Adrenal gland (tissue), 12 donors: ENCODE measurements around the gene ENO4. TPM values are rescaled to one million over a fixed set of nuclear protein-coding genes. Genes with fewer than 3 reads are reported as not detected.

Experiments
- DNase-seq, 7 donors: peaks; one replicate each; pipeline ENCODE4 v3.0.0-alpha.2; 2019 to 2020
- H3K27ac ChIP-seq, 5 donors: fragments of 200-600 bp; sonication (generic) in 4 of 5; 1 replicate in 3 of 5; 2 replicates in 2 of 5; pipeline versions ENCODE4 v1.5.1 to v1.8.0; 2016 to 2020; ENCODE audit warnings: mild to moderate bottlenecking in 1 of 5
- H3K27me3 ChIP-seq: fragments of 200-600 bp; 2 replicates; pipeline ENCODE4 v1.8.0; 2021
- H3K36me3 ChIP-seq, 2 donors: fragments of 200-600 bp; replicated peaks in 1 of 2; 1 replicate in 1 of 2; 2 replicates in 1 of 2; pipeline versions ENCODE4 v1.5.1 to v1.8.0; 2018 to 2022
- H3K4me1 ChIP-seq, 2 donors: fragments of 200-600 bp; replicated peaks in 1 of 2; 1 replicate in 1 of 2; 2 replicates in 1 of 2; pipeline versions ENCODE4 v1.5.1 to v1.8.0; 2018 to 2021
- H3K4me3 ChIP-seq, 4 donors: fragments of 200-600 bp; sonication (generic) in 3 of 4; one replicate each; pipeline ENCODE4 v1.5.1; 2016 to 2018
- H3K9me3 ChIP-seq, 3 donors: fragments of 200-600 bp; sonication (generic) in 1 of 3; replicated peaks in 1 of 3; 1 replicate in 2 of 3; 2 replicates in 1 of 3; pipeline versions ENCODE4 v1.5.1 to v1.8.0; 2016 to 2021
- CTCF ChIP-seq, 6 experiments: fragments of 450-650 bp in 4 of 6; fragments of 200-600 bp in 2 of 6; sonication (generic) in 1 of 6; IDR thresholded peaks; 1 replicate in 5 of 6; 2 replicates in 1 of 6; pipeline versions ENCODE4 v1.5.1 to v1.8.0; 2016 to 2021; ENCODE audit warnings: antibody characterized with exemption in 6 of 6, mild to moderate bottlenecking in 2 of 6, moderate library complexity in 1 of 6
- POLR2A ChIP-seq, 2 donors: fragments of 450-650 bp; IDR thresholded peaks; one replicate each; pipeline ENCODE4 v1.6.1; 2017; ENCODE audit warnings: antibody characterized with exemption in 2 of 2, mild to moderate bottlenecking in 2 of 2, moderate library complexity in 1 of 2
- WGBS, 4 donors: extraction: QIAGEN DNeasy Blood & Tissue Kit in 2 of 4; methylation state at CpG; one replicate each; pipeline versions ENCODE4 v1.1.5 to v1.1.7; 2013 to 2017; 5-methylcytosine and 5-hydroxymethylcytosine counted together
- intact Hi-C, 2 donors: fragments of 100-400 bp; cut with DNase I; formaldehyde crosslinking; loops; one replicate each; pipeline versions ENCODE4 v1.14.1 to v1.15.0; 2022 to 2023
- polyA plus RNA-seq, 3 donors: library from polyadenylated mRNA; stranded (reverse); fragments of 200-250 nt in 2 of 3; fragments of 350-450 nt in 1 of 3; fragmentation: Illumina TruSeq in 1 of 3; extraction: RNeasy Lipid Tissue Mini Kit (QIAGEN cat#74804) in 1 of 3; gene quantifications; one replicate each; pipeline ENCODE4 v1.2.3, GENCODE V29; 2013 to 2014
- total RNA-seq, 9 donors: library from RNA; depleted of rRNA in 4 of 9; stranded (reverse); fragments of >200 nt in 4 of 9; fragments of 120-200 nt in 1 of 9; fragmentation: NEBNext Ultra II Directional in 1 of 9; extraction: Animal tissue kit (Norgen Biotek cat#: 25700) in 1 of 9; gene quantifications; one replicate each; pipeline versions ENCODE4 v1.1.0 to v1.2.4, GENCODE V29; 2013 to 2023
- donor health status: healthy with polysubstance abuse.
- donor health status: Bipolar disorder and iron deficiency.
- donor health status: DM: yes; HTN: yes; CAD: no.
- donor health status: DM: no; HTN: no; CAD: no.
- donor health status: DM: no; HTN: no; CAD: no.
- donor health status: DM: yes; HTN: yes; CAD: no.

ENO4 gene
- total and polyA plus RNA-seq, 12 donors: 0.11 to 6.8 (median 0.42) TPM; not detected in 1

GRCh38 chr10:116913695-116914094, 64.4 kb downstream of the ENO4 start:
- no peaks in the 10 kb centered on the region for H3K9me3 ChIP-seq
- H3K27ac ChIP-seq: no peak overlapping the region
- no peaks in the 10 kb centered on the region for H3K36me3 ChIP-seq
- no peaks in the 10 kb centered on the region for H3K4me1 ChIP-seq
- H3K27me3 ChIP-seq: no peaks in the 10 kb centered on the region
- H3K4me3 ChIP-seq: no peak overlapping the region
- no peak for DNase-seq
- intact Hi-C loops: no loop called here
- WGBS, 4 donors: 90 to 96% (median 93%) methylated on average over 1 of the region's 1 CpG
- TF ChIP-seq CTCF (IDR thresholded peaks at IDR 0.05) (no peak), POLR2A (IDR thresholded peaks at IDR 0.05) (no peak)

- Histone ChIP-seq H3K9me3 (no peaks in the 10 kb centered on the region), H3K27ac (no peak overlapping the region), H3K36me3 (peaks cover 0 to 5% of the 10 kb centered on the region in 2 donors), H3K27me3 (no peaks in the 10 kb centered on the region), H3K4me1 (no peaks in the 10 kb centered on the region), H3K4me3 (no peak overlapping the region)
- WGBS, 4 donors: 51 to 76% (median 57%) methylated on average over 2 of the region's 2 CpGs
- TF ChIP-seq POLR2A (IDR thresholded peaks at IDR 0.05) (no peak), CTCF (IDR thresholded peaks at IDR 0.05) (no peak)
- no peak for DNase-seq
- intact Hi-C loops: no loop called here
Observed at GRCh38 chr10:116915340-116915739, 66.0 kb downstream of the ENO4 start.

GRCh38 chr10:116917481-116917880, 68.2 kb downstream of the ENO4 start:
- no peak overlapping the region for H3K27ac ChIP-seq
- H3K9me3 ChIP-seq: no peaks in the 10 kb centered on the region
- H3K4me3 ChIP-seq: no peak overlapping the region
- TF ChIP-seq CTCF (IDR thresholded peaks at IDR 0.05): no peak
- no peak for TF ChIP-seq POLR2A (IDR thresholded peaks at IDR 0.05)
- H3K4me1 ChIP-seq: no peaks in the 10 kb centered on the region
- intact Hi-C loops: no loop called here
- peaks cover 0 to 7% of the 10 kb centered on the region in 2 donors for H3K36me3 ChIP-seq
- 91 to 96% (median 93%) methylated on average over 3 of the region's 3 CpGs for WGBS, 4 donors
- no peak for DNase-seq
- H3K27me3 ChIP-seq: no peaks in the 10 kb centered on the region

GRCh38 chr10:116918583-116918982, 69.3 kb downstream of the ENO4 start:
- DNase-seq: no peak
- H3K36me3 ChIP-seq: peaks cover 0 to 7% of the 10 kb centered on the region in 2 donors
- H3K4me3 ChIP-seq: no peak overlapping the region
- no peaks in the 10 kb centered on the region for H3K4me1 ChIP-seq
- no peak overlapping the region for H3K27ac ChIP-seq
- 97 to 98% (median 98%) methylated on average over 2 of the region's 2 CpGs for WGBS, 4 donors
- TF ChIP-seq POLR2A (IDR thresholded peaks at IDR 0.05): no peak
- TF ChIP-seq CTCF (IDR thresholded peaks at IDR 0.05): no peak
- H3K27me3 ChIP-seq: no peaks in the 10 kb centered on the region
- intact Hi-C loops: no loop called here
- H3K9me3 ChIP-seq: no peaks in the 10 kb centered on the region
